ENCODE results near the gene EPHB2. TPM values are rescaled to one million over a fixed set of nuclear protein-coding genes. Genes with fewer than 3 reads are reported as not detected.

Gene EPHB2
- total RNA-seq, 2 experiments from 2014 or later, result 0.13 TPM; not detected in 1

GRCh38 chr1:22708777-22709176, 1.9 kb upstream of the EPHB2 start:
- peaks cover 48% of the 10 kb centered on the region for H3K27me3 Mint-ChIP-seq
- DNase-seq, result no peak
- no peak for ATAC-seq
- TF ChIP-seq, protein P1, sequence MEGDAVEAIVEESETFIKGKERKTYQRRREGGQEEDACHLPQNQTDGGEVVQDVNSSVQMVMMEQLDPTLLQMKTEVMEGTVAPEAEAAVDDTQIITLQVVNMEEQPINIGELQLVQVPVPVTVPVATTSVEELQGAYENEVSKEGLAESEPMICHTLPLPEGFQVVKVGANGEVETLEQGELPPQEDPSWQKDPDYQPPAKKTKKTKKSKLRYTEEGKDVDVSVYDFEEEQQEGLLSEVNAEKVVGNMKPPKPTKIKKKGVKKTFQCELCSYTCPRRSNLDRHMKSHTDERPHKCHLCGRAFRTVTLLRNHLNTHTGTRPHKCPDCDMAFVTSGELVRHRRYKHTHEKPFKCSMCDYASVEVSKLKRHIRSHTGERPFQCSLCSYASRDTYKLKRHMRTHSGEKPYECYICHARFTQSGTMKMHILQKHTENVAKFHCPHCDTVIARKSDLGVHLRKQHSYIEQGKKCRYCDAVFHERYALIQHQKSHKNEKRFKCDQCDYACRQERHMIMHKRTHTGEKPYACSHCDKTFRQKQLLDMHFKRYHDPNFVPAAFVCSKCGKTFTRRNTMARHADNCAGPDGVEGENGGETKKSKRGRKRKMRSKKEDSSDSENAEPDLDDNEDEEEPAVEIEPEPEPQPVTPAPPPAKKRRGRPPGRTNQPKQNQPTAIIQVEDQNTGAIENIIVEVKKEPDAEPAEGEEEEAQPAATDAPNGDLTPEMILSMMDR (IDR thresholded peaks at IDR 0.05), result no peak
- ChIA-PET POLR2A (no interaction called here), CTCF (no interaction called here)
- no peak overlapping the region for H3K4me3 Mint-ChIP-seq
- H3K4me1 Mint-ChIP-seq (ENCODE audit: low read depth), result peaks cover 11% of the 10 kb centered on the region
- no peak overlapping the region for H3K27ac Mint-ChIP-seq
- intact Hi-C loops (cut with micrococcal nuclease), result no loop called here
- H3K36me3 Mint-ChIP-seq (ENCODE audit: low read depth), result no peaks in the 10 kb centered on the region
- H3K9me3 Mint-ChIP-seq, result no peaks in the 10 kb centered on the region

DNA sequence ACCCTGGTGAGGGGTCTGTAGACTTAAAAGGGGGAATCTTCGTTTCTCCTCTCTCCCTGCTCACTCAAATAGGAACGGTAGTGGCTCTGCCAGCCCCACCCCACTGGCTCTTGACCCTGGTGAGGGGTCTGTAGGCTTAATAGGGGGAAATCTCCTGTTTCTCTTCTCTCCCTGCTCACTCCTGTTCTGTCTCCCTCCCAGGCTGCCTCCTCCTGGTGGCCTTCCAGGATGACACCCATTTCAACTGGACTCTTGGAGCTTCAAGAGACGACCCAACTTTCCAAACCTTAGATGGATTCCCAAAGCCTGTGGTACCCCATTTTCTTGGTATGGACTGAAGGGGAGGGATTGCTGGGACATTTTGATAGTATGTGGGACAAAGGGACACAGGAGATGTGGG, 1.4 kb upstream of the EPHB2 start:
- DNase-seq (no peak), ATAC-seq (no peak)
- Mint-ChIP-seq H3K27ac (no peak overlapping the region), H3K27me3 (peaks cover 52% of the 10 kb centered on the region), H3K9me3 (no peaks in the 10 kb centered on the region), H3K4me1 (ENCODE audit: low read depth) (peaks cover 11% of the 10 kb centered on the region), H3K4me3 (no peak overlapping the region), H3K36me3 (ENCODE audit: low read depth) (no peaks in the 10 kb centered on the region)
- intact Hi-C loops (cut with micrococcal nuclease), result no loop called here
- POLR2A ChIA-PET, result no interaction called here
- TF ChIP-seq, protein P1 (IDR thresholded peaks at IDR 0.05), result no peak
- CTCF ChIA-PET, result no interaction called here

GRCh38 chr1:22709891-22710700, 543 bp upstream of the EPHB2 start:
- DNase-seq (peak; percentile 36), ATAC-seq (peak; percentile 31)
- H3K27ac Mint-ChIP-seq, result no peak overlapping the region
- H3K4me1 Mint-ChIP-seq (ENCODE audit: low read depth), result peaks cover 11% of the 10 kb centered on the region
- ChIA-PET POLR2A (no interaction called here), CTCF (no interaction called here)
- intact Hi-C loops (cut with micrococcal nuclease), result no loop called here
- TF ChIP-seq, protein P1 (IDR thresholded peaks at IDR 0.05), result no peak
- H3K9me3 Mint-ChIP-seq, result no peaks in the 10 kb centered on the region
- H3K36me3 Mint-ChIP-seq (ENCODE audit: low read depth), result no peaks in the 10 kb centered on the region
- peak overlapping the region; percentile 39 for H3K4me3 Mint-ChIP-seq
- H3K27me3 Mint-ChIP-seq, result peaks cover 56% of the 10 kb centered on the region

- POLR2A ChIA-PET, result no interaction called here
- H3K27ac Mint-ChIP-seq, result no peak overlapping the region
Observed at GRCh38 chr1:22711071-22711470, 432 bp downstream of the EPHB2 start.

More at GRCh38 chr1:22711071-22711470, 432 bp downstream of the EPHB2 start:
- TF ChIP-seq, protein P1 (IDR thresholded peaks at IDR 0.05), result no peak
- DNase-seq, result no peak
- Mint-ChIP-seq H3K4me3 (no peak overlapping the region), H3K9me3 (no peaks in the 10 kb centered on the region), H3K27me3 (peaks cover 51% of the 10 kb centered on the region), H3K36me3 (ENCODE audit: low read depth) (no peaks in the 10 kb centered on the region), H3K4me1 (ENCODE audit: low read depth) (peaks cover 11% of the 10 kb centered on the region)
- intact Hi-C loops (cut with micrococcal nuclease), result no loop called here
- no peak for ATAC-seq
- CTCF ChIA-PET, result interaction anchor here (1.4 to 2.6 kb wide), 2 partner anchors 8 to 151 kb away, joined by 4 to 9 read pairs; no protein-coding TSS in a partner anchor

Data from activated CD8-positive, alpha-beta T cell treated with anti-CD3 and anti-CD28 coated beads for 36 hours (primary cell).